Uterus (tissue), 4 donors: Measurements from ENCODE around the gene QRICH2. TPM values are rescaled to one million over a fixed set of nuclear protein-coding genes. Genes with fewer than 3 reads are reported as not detected.
A peak's percentile ranks its signal among the peaks of the same experiment; 100 is the strongest.

Experiments used
- DNase-seq, 2 donors: peaks; one replicate each; pipeline ENCODE4 v3.0.0-alpha.2; 2019 to 2020
- H3K27ac ChIP-seq, 2 donors: fragments of 200-600 bp; sonication (generic); 1 replicate in 1 of 2; 2 replicates in 1 of 2; pipeline ENCODE4 v1.5.1; 2016 to 2018
- H3K27me3 ChIP-seq, 2 donors: fragments of 200-600 bp; sonication (generic); one replicate each; pipeline ENCODE4 v1.5.1; 2018 to 2019; ENCODE audit warnings: control low read depth in 1 of 2
- H3K36me3 ChIP-seq, 2 donors: fragments of 200-600 bp; sonication (generic); one replicate each; pipeline ENCODE4 v1.5.1; 2019; ENCODE audit warnings: control low read depth in 1 of 2
- H3K4me1 ChIP-seq, 2 donors: fragments of 200-600 bp; sonication (generic); one replicate each; pipeline ENCODE4 v1.5.1; 2018 to 2019; ENCODE audit warnings: control low read depth in 1 of 2
- H3K4me3 ChIP-seq, 2 donors: fragments of 200-600 bp; sonication (generic); 1 replicate in 1 of 2; 2 replicates in 1 of 2; pipeline ENCODE4 v1.5.1; 2018 to 2019; ENCODE audit warnings: mild to moderate bottlenecking in 1 of 2
- H3K9me3 ChIP-seq, 2 donors: fragments of 200-600 bp; sonication (generic); one replicate each; pipeline ENCODE4 v1.5.1; 2019; ENCODE audit warnings: control low read depth in 1 of 2
- CTCF ChIP-seq, 4 experiments: fragments of 200-600 bp in 2 of 4; fragments of 450-650 bp in 2 of 4; sonication (generic) in 2 of 4; IDR thresholded peaks; one replicate each; pipeline ENCODE4 v1.5.1; 2016 to 2019; ENCODE audit warnings: antibody characterized with exemption in 4 of 4, mild to moderate bottlenecking in 2 of 4, moderate library complexity in 1 of 4
- POLR2A ChIP-seq, 2 donors: fragments of 450-650 bp; IDR thresholded peaks; one replicate each; pipeline ENCODE4 v1.6.1; 2016; ENCODE audit warnings: antibody characterized with exemption in 2 of 2, mild to moderate bottlenecking in 1 of 2, moderate library complexity in 1 of 2
- intact Hi-C: fragments of 100-400 bp; cut with DNase I; formaldehyde crosslinking; loops from one replicate; pipeline ENCODE4 v1.15.1; 2023; ENCODE audit warnings: low total_unique reads
- total RNA-seq, 4 donors: library from RNA; depleted of rRNA in 3 of 4; stranded (reverse); fragments of >200 nt in 3 of 4; gene quantifications; one replicate each; pipeline versions ENCODE4 v1.1.0 to v1.2.4, GENCODE V29; 2014 to 2023
- donor health status: DM: yes; HTN: yes; CAD: no.

The QRICH2 gene
- total RNA-seq, 4 donors from 2014 or later: under 0.01 to 7.2 (median 4.4) TPM

DNA sequence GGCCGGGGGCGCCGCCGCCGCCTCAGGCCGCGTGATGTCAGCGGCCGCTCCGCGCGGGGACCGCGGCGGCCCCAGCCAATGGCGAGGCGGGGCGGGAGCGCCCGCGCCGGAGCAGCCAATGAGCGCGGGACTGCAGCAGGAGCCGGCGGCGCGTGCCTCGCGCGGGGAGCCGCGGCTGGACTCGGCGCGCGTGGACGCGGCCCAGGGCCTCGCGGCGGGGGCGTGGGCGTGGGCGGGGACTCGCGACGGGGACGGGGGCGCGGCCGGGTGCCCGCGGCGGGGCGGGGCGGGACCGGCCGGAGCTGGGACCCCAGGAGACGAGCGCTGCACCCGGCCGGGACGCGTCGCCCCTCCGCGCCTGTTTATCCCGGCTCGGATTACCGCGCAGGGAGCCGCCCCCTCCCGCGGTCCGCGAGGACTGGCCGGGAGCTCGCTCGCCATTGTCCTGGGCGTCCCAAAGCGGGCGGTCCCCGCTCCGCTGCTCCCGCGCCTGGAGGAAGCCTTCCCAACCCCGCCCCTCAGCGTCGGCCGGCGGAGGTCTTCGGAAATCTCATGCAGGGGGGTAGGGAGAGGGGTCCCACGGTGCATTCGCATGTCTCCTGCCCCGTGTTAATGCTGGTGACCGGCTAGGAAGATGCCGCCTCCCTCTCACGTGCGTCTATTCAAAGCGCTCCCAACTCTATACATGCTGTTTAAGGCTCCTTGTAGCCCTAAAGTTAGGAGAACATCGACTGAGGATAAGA is 67.4 kb downstream of the QRICH2 start, which contains the start of gene RNF157:
Gene RNF157, minus strand, starts transcription at position 33 of the 743 bp plus-strand sequence. CDS start 253 bp downstream, outside the sequence.
- Histone ChIP-seq H3K4me1 (no peaks in the 10 kb centered on the region), H3K4me3 (peak within 1 kb of the TSS; percentile 41 to 45), H3K27me3 (peaks cover 0 to 4% of the 10 kb centered on the region in 2 donors), H3K27ac (no peak within 1 kb of the TSS), H3K36me3 (no peaks in the 10 kb centered on the region), H3K9me3 (no peaks in the 10 kb centered on the region)
- intact Hi-C loops: loop anchor here (10.0 kb wide), 1 partner anchor 504 kb away; no protein-coding TSS in a partner anchor
- DNase-seq: peak; percentile 27 to 40
- TF ChIP-seq CTCF (IDR thresholded peaks at IDR 0.05): no peak
- TF ChIP-seq POLR2A (IDR thresholded peaks at IDR 0.05): peak in 1 of 2 donors; percentile 31

DNA sequence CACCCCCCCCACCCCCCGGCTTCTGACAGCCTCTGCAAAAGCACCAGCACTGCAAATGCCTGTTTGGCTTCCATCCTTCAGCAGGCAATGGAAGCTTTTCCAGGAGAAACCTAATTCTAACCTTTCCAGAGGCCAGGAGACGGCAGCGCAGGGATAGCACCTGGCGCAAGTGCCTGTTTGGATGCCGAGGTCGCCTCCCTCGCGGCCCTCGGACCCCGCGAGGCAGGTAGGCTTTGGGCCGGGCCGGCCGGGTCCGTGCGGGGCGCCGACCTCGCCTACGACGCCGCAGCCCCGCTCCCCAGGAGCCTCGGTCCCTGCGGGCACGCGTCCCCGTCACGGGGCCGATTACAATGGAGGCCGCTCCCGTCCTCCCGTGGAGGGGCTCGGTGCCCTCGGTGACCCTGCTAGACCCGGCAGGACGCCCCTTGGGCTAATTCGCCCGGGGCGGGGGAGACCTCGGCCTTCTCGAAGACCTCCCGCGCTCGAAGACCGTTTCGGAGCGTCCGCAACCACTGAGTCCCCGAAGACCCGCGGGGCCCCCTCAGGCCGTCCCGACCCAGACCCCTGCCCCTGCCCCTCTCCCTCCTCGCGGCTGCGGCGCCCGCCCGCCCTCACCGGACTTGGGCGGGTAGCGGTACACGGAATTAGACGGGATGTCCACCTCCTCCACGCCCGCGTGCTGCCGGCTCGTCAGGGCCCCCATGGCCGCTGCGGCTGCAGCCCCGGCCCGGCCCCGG is 68.4 kb downstream of the QRICH2 start:
- Histone ChIP-seq H3K4me3 (peak overlapping the region; percentile 2 to 30), H3K27ac (no peak overlapping the region), H3K4me1 (no peaks in the 10 kb centered on the region), H3K36me3 (no peaks in the 10 kb centered on the region), H3K9me3 (no peaks in the 10 kb centered on the region), H3K27me3 (no peaks in the 10 kb centered on the region)
- intact Hi-C loops: loop anchor here (10.0 kb wide), 1 partner anchor 505 kb away; no protein-coding TSS in a partner anchor
- TF ChIP-seq CTCF (IDR thresholded peaks at IDR 0.05): no peak
- TF ChIP-seq POLR2A (IDR thresholded peaks at IDR 0.05): no peak
- no peak for DNase-seq

- no peak overlapping the region for H3K27ac ChIP-seq
- intact Hi-C loops: no loop called here
These were observed 69.1 kb downstream of the QRICH2 start for GRCh38 chr17:76238847-76239537.

GRCh38 chr17:76237859-76238313 is 70.2 kb downstream of the QRICH2 start:
- DNase-seq: no peak
- TF ChIP-seq CTCF (IDR thresholded peaks at IDR 0.05) (no peak), POLR2A (IDR thresholded peaks at IDR 0.05) (no peak)
- intact Hi-C loops: no loop called here
- no peak overlapping the region for H3K27ac ChIP-seq
- H3K27me3 ChIP-seq: no peaks in the 10 kb centered on the region
- no peaks in the 10 kb centered on the region for H3K9me3 ChIP-seq
- H3K4me1 ChIP-seq: no peaks in the 10 kb centered on the region
- H3K36me3 ChIP-seq: no peaks in the 10 kb centered on the region
- H3K4me3 ChIP-seq: no peak overlapping the region

More at GRCh38 chr17:76238847-76239537, 69.1 kb downstream of the QRICH2 start:
- TF ChIP-seq CTCF (IDR thresholded peaks at IDR 0.05) (no peak), POLR2A (IDR thresholded peaks at IDR 0.05) (no peak)
- no peak for DNase-seq
- no peak overlapping the region for H3K4me3 ChIP-seq
- no peaks in the 10 kb centered on the region for H3K36me3 ChIP-seq
- no peaks in the 10 kb centered on the region for H3K9me3 ChIP-seq
- H3K4me1 ChIP-seq: no peaks in the 10 kb centered on the region
- no peaks in the 10 kb centered on the region for H3K27me3 ChIP-seq
